HG03439 (cell line): ENCODE data around the gene KDM2B.

Experiments
- ATAC-seq: cut with Tn5 transposase; IDR thresholded peaks from one replicate; pipeline ENCODE4 v1.9.1; 2021; ENCODE audit warnings: mild to moderate bottlenecking, moderate library complexity; ENCODE audit not compliant: unreplicated experiment

Gene KDM2B

DNA sequence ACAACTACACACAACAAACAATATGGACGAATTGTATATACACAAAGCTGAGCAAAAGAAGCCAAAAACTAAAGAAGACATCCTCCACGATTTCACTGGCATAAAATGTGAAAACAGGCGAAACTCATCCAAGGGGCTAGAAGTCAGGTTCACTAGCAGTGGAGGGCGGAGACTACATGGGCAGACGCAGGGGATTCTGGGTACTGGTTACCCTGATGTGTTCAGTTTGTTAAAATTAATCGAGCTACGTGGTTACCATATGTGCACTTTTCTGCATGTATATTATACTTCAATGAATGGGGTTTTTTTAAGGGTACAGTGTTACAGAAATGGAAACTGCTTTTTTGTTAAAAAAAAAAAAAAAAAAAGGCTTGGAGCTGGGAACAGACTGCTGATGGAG is 12.3 kb downstream of the KDM2B start:
- no peak for ATAC-seq

DNA sequence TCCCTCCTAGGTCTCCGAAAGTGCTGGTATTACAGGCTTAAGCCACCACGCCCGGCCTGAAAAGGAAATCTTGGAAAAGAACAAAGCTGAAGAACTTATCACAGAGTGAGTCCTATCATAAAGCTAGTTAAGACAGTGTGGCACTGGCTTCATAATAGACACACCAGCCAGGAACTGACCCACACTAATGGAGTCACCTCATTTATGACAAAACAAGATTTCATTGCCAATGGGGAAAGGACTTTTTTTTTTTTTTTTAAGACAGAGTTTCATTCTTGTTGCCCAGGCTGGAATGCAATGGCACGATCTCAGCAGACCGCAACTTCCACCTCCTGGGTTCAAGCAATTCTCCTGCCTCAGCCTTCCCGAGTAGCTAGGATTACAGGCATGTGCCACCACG is 15.7 kb downstream of the KDM2B start:
- no peak for ATAC-seq

DNA sequence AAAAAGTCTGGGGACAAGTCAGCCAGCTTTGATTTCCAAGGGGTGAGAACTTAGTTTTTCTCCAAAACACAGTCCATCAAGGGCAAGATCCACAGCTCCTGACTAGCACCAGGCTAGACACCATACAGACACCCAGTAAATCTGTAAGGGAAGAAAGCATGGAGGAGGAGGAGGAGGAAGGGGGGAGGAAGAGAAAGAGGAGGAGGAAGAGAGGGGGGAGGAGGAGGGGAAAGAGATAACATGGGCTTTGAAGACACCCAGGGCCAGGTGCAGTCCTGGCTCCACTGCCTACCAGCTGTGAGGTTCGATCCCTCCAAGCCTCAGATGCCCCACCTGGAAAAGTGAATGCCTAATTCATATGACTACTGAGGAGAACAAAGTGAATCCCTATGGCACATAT is 18.3 kb downstream of the KDM2B start:
- no peak for ATAC-seq

DNA sequence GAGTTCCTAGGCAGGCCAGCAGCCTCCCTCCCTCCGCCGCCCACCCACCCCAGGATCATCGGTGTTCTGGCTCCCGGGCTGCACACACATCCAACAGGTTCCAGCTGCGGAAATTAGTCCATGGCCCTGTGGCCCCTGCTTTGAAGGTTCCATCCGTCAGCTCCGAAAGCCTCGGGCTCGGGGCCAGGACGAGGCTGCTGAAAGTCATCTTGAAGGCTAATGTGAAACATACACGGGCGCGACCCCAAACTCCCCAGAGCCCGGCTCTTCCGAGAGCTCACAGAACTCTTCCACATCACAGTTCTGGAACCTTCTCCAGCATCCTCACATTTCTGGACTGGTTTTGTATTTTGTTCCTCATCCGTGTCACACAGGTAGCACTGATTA is 19.8 kb downstream of the KDM2B start:
- no peak for ATAC-seq

DNA sequence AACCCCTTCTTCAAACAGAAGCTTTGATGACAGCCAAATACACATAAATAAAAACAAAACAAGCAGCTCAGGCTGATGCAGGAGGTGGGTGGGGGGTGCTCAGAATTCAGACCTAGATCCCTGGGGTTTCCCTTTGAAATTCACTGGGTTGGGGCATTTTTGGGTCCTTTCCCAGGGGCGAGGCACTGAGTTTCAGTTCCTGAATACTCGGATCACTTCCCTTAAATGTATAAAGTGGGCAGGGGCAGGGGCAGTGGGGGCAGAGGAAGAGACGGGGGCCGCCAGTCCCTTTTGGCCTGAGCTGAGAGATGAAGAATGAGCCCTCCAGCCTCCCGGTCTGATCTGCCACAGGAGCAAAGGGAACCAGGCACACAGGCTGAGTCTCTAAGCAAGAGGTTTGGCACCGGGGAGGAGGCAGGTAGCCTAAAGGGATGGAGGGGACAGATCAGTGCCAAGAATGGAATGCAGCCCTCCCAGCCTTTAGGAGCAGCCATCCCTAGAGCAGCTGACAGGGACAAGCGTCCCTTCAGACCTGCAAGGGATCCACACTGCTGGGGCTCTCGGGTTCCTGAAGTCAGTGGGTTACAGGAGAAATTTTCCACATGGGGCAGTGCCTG is 20.3 kb downstream of the KDM2B start:
- no peak for ATAC-seq

DNA sequence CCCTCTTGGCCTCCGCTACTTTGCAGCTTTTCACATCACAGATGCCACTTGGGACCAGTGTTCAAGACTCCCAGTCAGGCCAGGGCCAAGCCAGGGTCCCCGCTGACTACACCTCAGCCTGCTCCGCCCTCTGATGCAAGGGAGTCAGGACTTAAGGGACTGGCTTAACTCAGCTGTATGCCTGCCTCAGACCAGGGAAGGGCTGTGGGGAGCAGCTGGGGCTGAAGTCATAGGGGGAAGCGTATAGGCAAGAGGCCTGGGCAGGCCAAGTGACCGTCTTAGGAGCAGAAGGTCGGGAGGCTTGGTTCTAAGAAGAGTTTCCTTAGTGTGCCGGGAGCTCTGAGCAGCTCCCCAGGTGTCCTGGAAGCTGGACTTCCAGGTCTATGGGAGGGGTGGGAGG is 21.9 kb downstream of the KDM2B start:
- no peak for ATAC-seq

DNA sequence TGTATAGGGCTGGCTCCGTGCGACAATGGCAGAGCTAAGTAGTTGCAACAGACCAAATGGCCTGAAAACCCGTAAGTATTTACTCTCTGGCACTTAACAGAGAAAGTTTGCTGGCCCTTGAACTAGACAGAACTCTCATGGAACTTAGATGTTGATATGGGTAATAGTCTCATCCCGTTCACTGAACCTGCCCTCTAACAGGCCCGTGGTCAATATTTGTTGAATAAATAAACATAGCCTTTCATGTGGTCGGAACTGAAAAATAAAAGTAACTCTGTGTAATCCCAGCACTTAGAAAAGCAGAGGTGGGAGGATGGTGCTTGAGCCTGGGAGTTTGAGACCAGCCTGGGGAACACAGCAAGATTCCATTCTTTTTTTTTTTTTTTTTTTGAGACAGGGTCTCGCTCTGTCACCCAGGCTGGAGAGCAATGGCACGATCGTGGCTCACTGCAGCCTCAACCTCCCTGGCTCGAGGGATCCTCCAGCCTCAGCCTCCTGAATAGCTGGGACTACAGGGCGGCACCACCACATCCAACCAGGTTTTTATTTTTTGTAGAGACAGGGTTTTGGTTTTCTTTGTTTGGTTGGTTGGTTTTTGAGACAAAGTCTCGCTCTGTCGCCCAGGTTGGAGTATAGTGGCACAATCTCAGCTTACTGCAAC is 29.7 kb downstream of the KDM2B start:
- ATAC-seq, result no peak

DNA sequence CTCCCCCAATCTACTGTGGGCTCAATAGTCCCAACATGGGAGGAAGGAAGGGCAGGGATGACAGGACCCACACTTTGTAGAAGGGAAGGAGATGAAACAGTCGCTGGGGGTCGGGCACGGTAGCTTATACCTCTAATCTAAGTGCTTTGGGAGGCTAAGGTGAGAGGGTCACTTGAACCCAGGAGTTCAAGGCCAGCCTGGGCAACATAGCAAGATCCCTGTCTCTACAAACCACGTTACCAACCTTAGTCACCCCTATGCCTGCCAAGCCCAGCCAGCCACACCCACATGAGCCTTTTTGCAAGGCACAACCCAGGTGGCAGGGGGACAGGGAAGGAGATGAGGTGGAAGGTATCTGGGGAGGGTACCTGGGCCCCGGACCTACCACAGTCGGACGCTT is 31.7 kb downstream of the KDM2B start:
- ATAC-seq, result no peak

DNA sequence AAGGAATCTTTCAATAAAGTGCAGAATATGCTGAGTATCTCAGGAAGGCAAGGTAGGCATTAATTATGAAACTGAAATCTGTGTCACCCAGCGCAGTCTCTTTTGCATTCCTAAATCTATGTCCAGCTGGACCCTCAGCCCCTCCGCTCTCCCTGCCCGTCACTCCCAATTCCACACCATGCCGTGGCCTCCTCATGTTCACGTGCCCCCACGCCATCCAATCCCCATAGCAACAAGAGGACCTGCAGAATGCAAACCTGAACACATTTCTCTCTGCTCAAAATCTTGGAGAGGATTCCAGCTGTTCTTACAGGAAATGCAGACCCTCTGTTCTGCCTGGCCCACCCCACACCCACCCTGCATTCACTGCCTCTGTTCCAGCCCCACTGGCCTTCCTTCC is 35.3 kb downstream of the KDM2B start:
- no peak for ATAC-seq

DNA sequence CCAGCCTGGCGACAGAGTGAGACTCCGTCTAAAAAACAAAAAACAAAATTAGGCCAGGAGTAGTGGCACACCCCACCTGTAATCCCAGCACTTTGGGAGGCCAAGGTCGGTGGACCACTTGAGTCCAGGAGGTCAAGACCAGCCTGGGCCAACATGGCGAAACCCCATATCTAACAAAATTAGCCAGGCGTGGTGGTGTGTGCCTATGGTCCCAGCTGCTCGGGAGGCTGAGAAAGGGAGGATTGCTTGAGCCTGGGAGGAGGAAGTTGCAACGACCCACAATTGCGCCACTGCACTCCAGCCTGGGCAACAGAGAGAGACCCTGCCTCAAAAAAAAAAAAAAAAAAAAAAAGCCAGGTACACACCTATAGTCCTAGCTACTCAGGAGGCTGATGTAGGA is 37.0 kb downstream of the KDM2B start:
- ATAC-seq, result no peak

DNA sequence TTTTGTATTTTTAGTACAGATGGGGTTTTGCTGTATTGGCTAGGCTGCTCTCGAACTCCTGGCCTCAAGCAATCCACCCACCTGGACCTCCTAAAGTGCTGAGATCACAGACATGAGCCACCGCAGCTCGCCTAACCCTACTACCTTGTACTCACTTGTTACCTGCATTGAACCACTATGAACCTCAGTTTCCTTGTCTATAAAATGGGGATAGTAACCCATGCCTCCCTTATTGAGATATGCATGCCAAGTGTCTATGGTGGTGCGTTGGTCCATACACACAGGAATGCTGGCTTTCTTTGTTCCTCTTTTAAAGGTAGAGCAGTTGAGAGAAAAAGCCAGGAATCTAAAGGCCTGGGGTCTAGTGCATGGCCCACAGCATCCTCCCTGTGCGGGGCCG is 40.9 kb downstream of the KDM2B start:
- ATAC-seq, result no peak

DNA sequence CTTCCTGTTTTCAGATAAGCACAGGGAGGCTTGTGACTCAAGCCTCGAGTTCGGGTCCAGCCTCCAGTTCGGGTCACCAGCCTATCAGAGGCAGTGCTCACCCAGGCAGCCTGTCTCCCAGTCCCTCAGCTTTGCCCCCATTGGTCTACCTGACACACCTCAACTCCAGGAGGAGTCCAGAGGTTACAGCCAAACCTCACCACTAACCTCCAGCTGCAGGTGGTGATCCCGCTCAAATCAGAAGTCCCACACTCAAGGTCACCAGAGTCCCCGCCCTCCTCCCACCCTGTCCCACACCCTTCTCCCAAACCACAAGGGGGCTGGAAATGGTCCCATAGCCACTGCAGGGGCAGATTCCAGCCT is 42.1 kb downstream of the KDM2B start:
- ATAC-seq, result no peak

DNA sequence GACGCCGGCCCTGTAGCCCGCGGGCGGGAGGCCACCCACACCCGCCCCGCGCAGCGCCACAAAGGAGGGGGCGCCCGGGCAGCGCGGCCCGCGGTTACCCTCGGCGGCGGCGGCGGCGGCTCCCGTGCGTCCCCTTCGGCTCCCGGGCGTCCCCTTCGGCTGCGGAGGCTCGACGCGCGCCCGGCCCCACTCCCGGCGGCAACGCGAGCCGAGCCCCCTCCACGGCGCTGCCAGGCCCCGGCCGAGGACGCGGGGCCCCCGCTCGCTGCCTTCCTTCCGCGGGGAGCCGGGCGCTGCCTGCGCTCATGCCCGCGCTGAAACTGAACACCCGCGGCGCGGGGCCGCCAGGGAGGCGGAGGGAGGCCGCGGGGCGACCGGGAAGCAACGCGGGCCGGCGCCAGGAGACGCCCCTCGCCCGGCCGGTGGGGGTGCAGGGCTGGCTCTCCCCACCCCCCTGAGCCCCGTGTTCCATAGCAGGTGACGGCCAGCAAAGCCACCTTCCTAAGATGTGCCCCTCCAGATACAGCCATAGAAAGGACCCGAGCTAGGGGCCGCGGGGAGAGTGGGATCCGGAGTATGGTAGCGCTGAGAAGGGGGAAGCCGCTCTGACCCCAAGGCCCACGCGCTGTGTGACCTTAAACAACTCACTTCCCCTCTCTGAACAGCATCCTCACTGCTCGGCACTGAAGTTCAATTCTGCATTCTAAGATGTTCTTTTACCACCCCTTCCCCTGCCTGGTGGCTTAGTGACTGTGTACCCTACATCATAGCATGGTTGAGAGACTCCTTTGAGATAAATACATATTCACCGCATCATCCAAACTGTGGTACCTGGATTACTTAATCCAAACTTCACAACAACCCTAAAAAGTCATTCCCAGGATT is 42.8 kb downstream of the KDM2B start:
- ATAC-seq, result peak; percentile 11

DNA sequence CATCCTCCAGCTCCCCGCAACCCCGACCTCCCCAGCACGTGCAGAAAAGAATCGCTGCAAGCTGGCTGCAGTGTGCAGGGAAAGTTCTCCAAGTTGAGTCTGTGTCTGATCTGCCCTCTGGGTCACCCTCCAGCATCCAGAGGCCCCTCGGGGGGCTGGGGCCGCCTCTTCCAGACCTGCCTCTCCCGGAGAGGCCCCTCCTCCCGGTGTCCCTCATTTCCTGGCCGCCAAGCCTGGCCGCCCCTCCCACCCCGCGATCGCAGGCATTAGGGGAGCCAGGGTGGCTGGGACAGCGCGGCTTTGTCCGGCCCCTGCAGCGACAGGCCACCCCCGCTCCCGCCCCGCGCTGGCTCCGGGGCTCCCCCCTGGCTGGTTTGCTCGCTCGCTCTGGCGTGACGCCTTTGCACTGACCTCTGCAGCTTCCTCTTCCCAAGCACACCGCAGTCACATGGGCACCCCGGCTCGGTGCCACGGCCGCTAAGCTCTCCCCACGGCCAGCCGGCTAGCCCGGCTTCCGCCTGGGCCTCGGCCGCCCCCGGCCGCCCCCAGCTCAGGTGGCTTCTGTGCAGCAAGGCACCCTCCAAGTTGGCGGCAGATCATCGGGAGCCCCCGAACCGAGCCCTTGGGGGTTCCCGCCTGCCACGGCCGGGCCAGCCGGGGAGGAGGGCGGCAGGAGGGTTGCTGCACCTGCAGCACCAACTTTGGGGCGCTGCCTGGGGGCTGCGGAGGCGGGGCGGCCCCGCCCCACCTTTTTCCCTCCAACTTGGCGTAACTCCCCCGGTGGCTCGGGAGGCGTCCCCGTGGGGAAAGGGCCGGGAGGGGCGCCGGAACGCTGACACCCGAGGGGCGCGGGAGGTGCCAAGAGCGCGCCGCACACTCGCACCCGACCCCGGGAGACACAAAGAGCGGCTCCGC is 43.7 kb downstream of the KDM2B start:
- ATAC-seq, result peak; percentile 58

DNA sequence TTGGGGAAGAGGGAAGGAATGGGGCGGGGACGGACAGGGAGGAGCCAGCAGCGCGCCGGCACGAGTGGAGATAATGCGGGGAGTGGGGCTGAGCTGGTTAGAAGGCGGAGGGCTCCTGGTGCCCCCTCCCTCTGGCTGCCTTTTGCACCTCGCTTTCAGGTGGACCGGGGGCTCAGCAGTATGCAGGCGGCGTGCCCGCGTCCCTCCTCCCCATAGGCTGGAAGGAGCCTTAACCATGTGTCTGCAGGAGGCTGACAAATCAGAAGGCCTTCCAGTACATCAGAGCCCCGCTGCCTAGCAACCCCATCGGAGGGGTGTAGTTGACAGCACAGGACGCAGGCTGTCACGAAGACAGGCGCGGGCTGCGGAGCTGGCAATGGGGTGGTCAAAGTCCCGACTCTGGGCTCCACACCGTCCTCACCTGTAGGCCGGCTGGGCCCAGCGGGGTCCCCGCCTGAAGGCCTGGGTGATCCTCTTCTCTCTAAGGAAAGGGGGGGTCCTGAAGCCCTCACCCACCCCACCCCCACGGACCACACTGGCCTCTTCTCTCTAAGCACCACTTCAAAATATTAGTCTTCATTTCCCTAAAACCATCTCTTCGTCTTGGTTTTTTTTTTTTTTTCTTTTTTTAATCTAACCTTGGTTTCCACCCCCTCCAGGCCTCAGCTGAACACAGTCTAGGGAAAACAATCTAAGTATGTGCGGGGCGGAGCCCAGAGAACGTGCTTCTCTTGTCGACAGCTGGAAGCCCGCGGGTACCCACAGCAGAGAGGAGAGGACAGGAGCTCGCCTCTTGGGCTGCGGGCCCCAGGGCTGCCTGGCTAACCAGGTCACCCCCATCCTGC is 44.5 kb downstream of the KDM2B start:
- peak; percentile 48 for ATAC-seq

DNA sequence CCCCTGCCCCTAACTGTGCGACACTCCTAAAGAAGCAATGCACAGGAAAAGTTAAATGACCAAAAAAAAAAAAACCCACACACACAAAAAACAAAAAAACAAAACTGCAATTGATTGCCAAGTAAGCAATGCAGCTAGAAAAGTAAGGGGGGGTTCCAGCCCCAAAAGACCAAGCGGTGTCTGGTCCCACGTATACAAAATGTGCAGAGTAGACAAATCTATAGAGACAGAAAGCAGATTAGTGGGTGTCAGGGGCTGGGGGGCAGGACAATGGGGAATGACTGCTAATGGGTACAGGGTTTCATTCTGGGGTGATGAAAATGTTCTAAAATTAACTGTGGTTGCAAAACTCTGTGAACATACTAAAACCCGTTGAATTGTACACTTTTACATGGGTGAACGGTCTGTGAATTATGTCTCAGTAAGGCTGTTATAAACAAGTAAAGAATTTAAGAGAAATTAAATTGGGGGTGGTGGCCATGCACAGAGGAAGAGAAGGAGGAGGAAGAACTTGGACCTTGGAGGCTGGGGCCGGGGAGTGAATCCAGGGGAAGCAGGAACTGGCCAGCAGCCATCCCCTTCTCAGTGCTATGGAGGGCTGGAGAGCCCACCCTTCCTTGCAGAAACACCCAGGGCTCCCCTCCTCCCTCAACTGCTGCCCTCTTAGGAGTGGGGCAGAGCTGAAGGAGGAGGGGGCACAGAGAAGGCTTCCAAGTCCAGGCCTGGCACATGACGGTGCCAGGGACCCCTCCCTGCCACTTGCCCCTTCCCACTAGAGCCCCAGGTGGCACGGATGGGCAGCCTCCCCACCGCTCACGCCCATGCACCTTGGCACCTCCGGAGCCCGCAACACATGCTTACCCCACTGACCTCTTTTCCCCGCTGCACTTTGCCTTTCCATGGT is 45.4 kb downstream of the KDM2B start:
- ATAC-seq, result no peak

DNA sequence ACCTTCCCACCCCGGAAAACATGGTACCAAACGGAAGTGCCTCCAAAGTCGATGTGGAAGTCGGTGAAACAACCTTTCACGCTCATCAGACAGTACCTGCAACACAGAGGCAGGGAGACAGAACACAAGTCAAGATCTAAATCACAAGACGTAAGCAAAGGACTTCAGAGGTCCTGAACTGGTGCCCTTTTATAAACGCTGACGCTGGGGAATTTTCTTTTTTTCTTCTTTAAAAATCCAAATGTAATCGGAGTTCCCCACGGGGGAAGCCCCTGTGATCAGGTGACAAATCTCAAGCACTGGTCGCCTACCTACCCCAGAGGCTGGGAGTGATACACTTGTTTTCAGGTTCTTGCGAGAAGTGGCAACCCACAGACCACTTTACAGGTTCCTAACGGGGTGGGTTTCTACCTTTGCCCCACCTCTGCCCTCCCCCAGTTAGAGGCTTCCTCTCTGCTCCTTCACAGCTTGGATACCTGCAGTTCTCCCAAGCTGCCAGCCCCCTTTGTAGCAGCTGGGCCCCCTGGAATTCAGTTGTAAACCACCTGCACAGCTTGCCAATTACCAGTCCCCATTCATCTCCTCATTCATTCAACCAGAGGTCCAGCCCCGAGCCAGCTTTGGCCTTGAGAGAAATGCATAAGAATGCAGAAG is 46.2 kb downstream of the KDM2B start:
- no peak for ATAC-seq

DNA sequence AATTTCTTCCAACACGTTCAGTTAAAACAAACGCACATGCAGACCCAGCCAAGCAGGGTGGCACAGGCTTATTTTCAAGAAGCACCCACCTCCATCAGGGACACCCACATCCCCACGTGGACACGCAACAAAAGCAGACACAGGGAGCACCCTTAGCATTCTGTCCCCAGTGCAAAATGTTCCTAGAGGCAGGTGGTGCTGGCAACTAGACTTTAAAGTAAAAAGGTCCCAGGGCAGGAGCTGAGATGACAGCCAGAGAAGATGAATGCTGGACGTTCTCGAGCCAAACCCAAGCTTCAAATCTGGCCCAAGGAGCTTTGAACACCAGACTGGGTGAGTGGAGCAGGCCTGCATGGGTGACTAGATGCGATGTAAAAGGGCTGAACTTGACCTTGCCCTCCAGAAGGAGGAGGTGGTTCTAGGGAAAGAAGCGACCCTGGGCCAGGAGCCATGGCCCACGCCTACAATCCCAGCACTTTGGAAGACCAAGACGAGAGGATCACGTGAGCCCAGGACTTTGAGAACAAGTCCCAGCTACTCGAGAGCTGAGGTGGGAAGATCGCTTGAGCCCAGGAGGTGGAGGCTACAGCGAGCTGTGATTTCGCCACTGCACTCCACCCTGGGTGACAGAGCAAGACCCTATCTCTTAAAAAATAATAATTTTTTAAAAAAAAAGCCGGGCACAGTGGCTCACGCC is 47.3 kb downstream of the KDM2B start:
- no peak for ATAC-seq
